K562 (cell line): ENCODE data around the gene RSF1. TPM values are rescaled to one million over a fixed set of nuclear protein-coding genes. Genes with fewer than 3 reads are reported as not detected.
"Not testable (repeated sequence)": the region's sequence is repeated elsewhere in the genome, so short reads cannot be mapped to it uniquely, and the experiment has no call there.

Experiments used
- ATAC-seq: fragments of 200-7000 bp; cut with Tn5 transposase; 3 replicates; pipeline ENCODE4 v1.9.1; 2020; ENCODE audit warnings: moderate library complexity
- BruUV-seq: library from RNA; stranded (reverse); fragments of 400-500 nt; replicated peaks from 2 replicates; lab custom pipeline; 2021; lab: Mats Ljungman, UMichigan
- CTCF ChIA-PET: fragments of 300-600 bp; formaldehyde crosslinking; extraction: SDS; loops from one replicate; lab custom pipeline; 2021; ENCODE audit warnings: low intra/inter-chr PET ratio; lab: Yijun Ruan, JAX
- POLR2A ChIA-PET: fragments of 300-600, 350-650 bp; sonication (Branson Sonifier 250); formaldehyde crosslinking; extraction: SDS; loops from one replicate; lab custom pipeline; 2021; ENCODE audit warnings: antibody characterized with exemption, inconsistent platforms; lab: Yijun Ruan, JAX
- DNase-seq, 4 experiments: peaks; one replicate each; pipeline versions ENCODE4 v3.0.0 to v3.0.0-alpha.2; 2011 to 2018; ENCODE audit warnings: low spot score in 3 of 4, mixed read lengths in 3 of 4; ENCODE audit errors: extremely low read depth in 1 of 4
- FAIRE-seq: peaks from 2 replicates; lab custom pipeline; 2011; peaks lifted over from hg19 to GRCh38; lab: Jason Lieb, UNC
- H2AFZ ChIP-seq: 2 replicates; pipeline ENCODE4 v1.6.0; 2011; ENCODE audit warnings: low read depth, low read length, control low read depth, inconsistent platforms
- H3K27ac ChIP-seq: fragments of 200-600 bp; 3 replicates; pipeline ENCODE4 v1.8.0; 2011; ENCODE audit warnings: low read depth, mild to moderate bottlenecking, control low read depth, inconsistent platforms, low read length, moderate library complexity, mixed read lengths; ENCODE audit errors: extremely low read depth
- H3K27me3 ChIP-seq, 2 experiments: fragments of 300-600 bp in 1 of 2; 2 replicates in 1 of 2; 3 replicates in 1 of 2; pipeline versions ENCODE4 v1.6.0 to v1.8.0; 2011; ENCODE audit warnings: inconsistent platforms in 2 of 2, low read length in 2 of 2, mild to moderate bottlenecking in 1 of 2, mixed read lengths in 1 of 2, moderate library complexity in 1 of 2; ENCODE audit not compliant: control insufficient read depth in 2 of 2, insufficient read depth in 2 of 2
- H3K36me3 ChIP-seq: fragments of 300-600 bp; 3 replicates; pipeline ENCODE4 v1.8.0; 2011; ENCODE audit warnings: mild to moderate bottlenecking, low read length, inconsistent platforms; ENCODE audit not compliant: control insufficient read depth, insufficient read depth
- H3K4me1 ChIP-seq, 2 experiments: fragments of 200-600 bp in 1 of 2; replicated peaks in 1 of 2; 2 replicates in 1 of 2; 3 replicates in 1 of 2; pipeline versions ENCODE4 v1.5.1 to v1.8.0; 2011; ENCODE audit warnings: inconsistent platforms in 2 of 2, low read length in 2 of 2, mild to moderate bottlenecking in 1 of 2, mixed read lengths in 1 of 2, moderate library complexity in 1 of 2; ENCODE audit not compliant: control insufficient read depth in 2 of 2, insufficient read depth in 2 of 2
- H3K4me2 ChIP-seq: 2 replicates; pipeline ENCODE4 v1.6.1; 2011; ENCODE audit warnings: low read length, control low read depth, inconsistent platforms, mixed read lengths; ENCODE audit not compliant: insufficient read depth
- H3K4me3 ChIP-seq: fragments of 200-600 bp; sonication (generic), shearing (Covaris generic); 2 replicates; pipeline ENCODE4 v1.5.1; 2016; ENCODE audit warnings: control low read depth, inconsistent platforms
- H3K79me2 ChIP-seq: fragments of 200-600 bp; 3 replicates; pipeline ENCODE4 v1.8.0; 2011; ENCODE audit warnings: low read length, inconsistent platforms; ENCODE audit not compliant: control insufficient read depth, insufficient read depth
- H3K9ac ChIP-seq, 2 experiments: 2 replicates each; pipeline versions ENCODE4 v1.6.0 to v1.6.1; 2011; ENCODE audit warnings: low read depth in 2 of 2, low read length in 2 of 2, control low read depth in 1 of 2, inconsistent platforms in 1 of 2, mild to moderate bottlenecking in 1 of 2, mixed read lengths in 1 of 2; ENCODE audit not compliant: insufficient read depth in 1 of 2
- H3K9me1 ChIP-seq: one replicate; pipeline ENCODE4 v1.6.0; 2011; ENCODE audit warnings: inconsistent platforms, mild to moderate bottlenecking, low read length, moderate library complexity; ENCODE audit not compliant: control insufficient read depth, insufficient read depth
- H3K9me3 ChIP-seq: replicated peaks from 2 replicates; pipeline ENCODE4 v1.5.1; 2011; ENCODE audit warnings: low read depth, low read length, inconsistent platforms; ENCODE audit not compliant: control insufficient read depth, insufficient read depth
- H4K20me1 ChIP-seq: replicated peaks from 2 replicates; pipeline ENCODE4 v1.6.1; 2011; ENCODE audit warnings: low read length, inconsistent platforms, mixed read lengths; ENCODE audit not compliant: control insufficient read depth, insufficient read depth
- ELF2 ChIP-seq: fragments of 250-450 bp; sonication (Bioruptor Pico); IDR thresholded peaks from 2 replicates; pipeline ENCODE4 v1.5.0; 2021; ENCODE audit warnings: mild to moderate bottlenecking
- MYBL2 ChIP-seq, 2 experiments: fragments of 450-650 bp in 1 of 2; sonication (generic) in 1 of 2; formaldehyde crosslinking in 1 of 2; IDR thresholded peaks; 2 replicates each; pipeline versions ENCODE4 v1.6.1 to v1.8.1; 2017 to 2022; ENCODE audit warnings: borderline replicate concordance in 1 of 2, inconsistent platforms in 1 of 2, low read depth in 1 of 2, mild to moderate bottlenecking in 1 of 2, missing genetic modification reagents in 1 of 2, moderate library complexity in 1 of 2
- WGBS: fragments of 100-300 bp; shearing (Covaris generic); methylation state at CpG from one replicate; pipeline ENCODE4 v1.1.6; 2016; ENCODE audit warnings: low coverage, mixed read lengths; ENCODE audit not compliant: insufficient coverage; ENCODE audit errors: missing lambda C conversion rate; 5-methylcytosine and 5-hydroxymethylcytosine counted together
- in situ Hi-C: fragments of 300-500 bp; cut with MboI; formaldehyde crosslinking; loops from 4 replicates; pipeline ENCODE4 v1.15.0; 2018; ENCODE audit warnings: inconsistent platforms, mixed read lengths
- intact Hi-C: fragments of 100-400 bp; cut with micrococcal nuclease; formaldehyde crosslinking; loops from 2 replicates; pipeline ENCODE4 v1.14.2; 2022
- polyA plus RNA-seq, 8 experiments: library from polyadenylated mRNA; depleted of rRNA in 4 of 8; stranded (reverse) in 5 of 8; unstranded in 3 of 8; fragments of >200 nt; fragmentation: Nextera tagmentation in 2 of 8; fragmentation: Illumina TruSeq in 1 of 8; extraction: Ambion mirVana in 2 of 8; extraction: Trizol in 1 of 8; gene quantifications; 2 replicates each; pipeline versions ENCODE4 v1.2.1 to v1.2.3, GENCODE V29; 2011 to 2014; ENCODE audit warnings: inconsistent platforms in 1 of 8, missing spikeins in 1 of 8
- total RNA-seq, 7 experiments: library from RNA; depleted of rRNA in 6 of 7; stranded (reverse); fragments of >200 nt in 6 of 7; fragmentation: Illumina TruSeq in 2 of 7; extraction: Trizol in 2 of 7; gene quantifications; 2 replicates each; pipeline versions ENCODE4 v1.2.1 to v1.2.3, GENCODE V29; 2011 to 2021; ENCODE audit warnings: low replicate concordance in 1 of 7
- TF ChIP-seq, protein P1 (sequence below), 3 experiments: IDR thresholded peaks in 2 of 3; conservative IDR thresholded peaks in 1 of 3; 2 replicates each; pipeline ENCODE4 v1.5.1; 2011 to 2012; ENCODE audit warnings: low read length in 3 of 3, mild to moderate bottlenecking in 3 of 3, control low read depth in 2 of 3, improper control_type of control experiment in 1 of 3, inconsistent platforms in 1 of 3, low read depth in 1 of 3, mixed read lengths in 1 of 3, moderate library complexity in 1 of 3; ENCODE audit not compliant: insufficient read depth in 2 of 3
- TF ChIP-seq, protein P2 (sequence below): IDR thresholded peaks from 2 replicates; pipeline ENCODE4 v1.6.1; 2016; ENCODE audit warnings: missing genetic modification characterization, missing compliant biosample characterization
- TF ChIP-seq, protein P3 (sequence below): sonication (generic); IDR thresholded peaks from 2 replicates; pipeline ENCODE4 v1.6.1; 2016

RSF1 gene
- total and polyA plus RNA-seq, 9 of the 15 experiments (the other 6 are each of a cell fraction or from before 2014, with no cell fraction given) = 9.7 to 63.6 (median 42.8) TPM

DNA sequence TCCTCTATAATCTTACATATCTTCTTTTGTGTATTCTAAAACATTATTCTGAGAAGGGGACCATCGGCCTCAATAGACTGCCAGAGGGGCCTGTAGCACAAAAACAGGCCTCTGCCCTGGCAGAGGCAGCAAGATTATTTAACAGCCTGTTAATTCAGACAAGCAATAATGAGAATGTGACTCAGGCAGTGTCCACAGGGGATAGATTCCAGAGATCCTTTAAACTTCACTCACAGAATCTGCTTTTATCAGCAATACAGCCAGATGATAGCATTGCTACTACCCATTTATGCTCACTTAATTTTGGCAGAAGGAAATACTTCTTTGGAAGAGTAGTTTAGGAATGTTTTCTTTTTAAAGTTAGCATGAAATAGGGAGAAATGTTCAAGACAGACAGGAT, 45.3 kb upstream of the RSF1 start (continued):
- TF ChIP-seq, protein P1, sequence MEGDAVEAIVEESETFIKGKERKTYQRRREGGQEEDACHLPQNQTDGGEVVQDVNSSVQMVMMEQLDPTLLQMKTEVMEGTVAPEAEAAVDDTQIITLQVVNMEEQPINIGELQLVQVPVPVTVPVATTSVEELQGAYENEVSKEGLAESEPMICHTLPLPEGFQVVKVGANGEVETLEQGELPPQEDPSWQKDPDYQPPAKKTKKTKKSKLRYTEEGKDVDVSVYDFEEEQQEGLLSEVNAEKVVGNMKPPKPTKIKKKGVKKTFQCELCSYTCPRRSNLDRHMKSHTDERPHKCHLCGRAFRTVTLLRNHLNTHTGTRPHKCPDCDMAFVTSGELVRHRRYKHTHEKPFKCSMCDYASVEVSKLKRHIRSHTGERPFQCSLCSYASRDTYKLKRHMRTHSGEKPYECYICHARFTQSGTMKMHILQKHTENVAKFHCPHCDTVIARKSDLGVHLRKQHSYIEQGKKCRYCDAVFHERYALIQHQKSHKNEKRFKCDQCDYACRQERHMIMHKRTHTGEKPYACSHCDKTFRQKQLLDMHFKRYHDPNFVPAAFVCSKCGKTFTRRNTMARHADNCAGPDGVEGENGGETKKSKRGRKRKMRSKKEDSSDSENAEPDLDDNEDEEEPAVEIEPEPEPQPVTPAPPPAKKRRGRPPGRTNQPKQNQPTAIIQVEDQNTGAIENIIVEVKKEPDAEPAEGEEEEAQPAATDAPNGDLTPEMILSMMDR (IDR thresholded peaks at IDR 0.05 in 2 of 3, conservative IDR thresholded peaks at IDR 0.05 in 1 of 3; ENCODE audit: insufficient read depth in 2 of 3, low read depth in 1 of 3, low read length in 3 of 3) = no peak
- TF ChIP-seq ELF2 (CRISPR knock-in tag) (no peak), MYBL2 (IDR thresholded peaks at IDR 0.05; ENCODE audit: low read depth) (no peak), MYBL2 (CRISPR knock-in tag; IDR thresholded peaks at IDR 0.05; ENCODE audit: borderline replicate concordance) (no peak)
- TF ChIP-seq, protein P2, sequence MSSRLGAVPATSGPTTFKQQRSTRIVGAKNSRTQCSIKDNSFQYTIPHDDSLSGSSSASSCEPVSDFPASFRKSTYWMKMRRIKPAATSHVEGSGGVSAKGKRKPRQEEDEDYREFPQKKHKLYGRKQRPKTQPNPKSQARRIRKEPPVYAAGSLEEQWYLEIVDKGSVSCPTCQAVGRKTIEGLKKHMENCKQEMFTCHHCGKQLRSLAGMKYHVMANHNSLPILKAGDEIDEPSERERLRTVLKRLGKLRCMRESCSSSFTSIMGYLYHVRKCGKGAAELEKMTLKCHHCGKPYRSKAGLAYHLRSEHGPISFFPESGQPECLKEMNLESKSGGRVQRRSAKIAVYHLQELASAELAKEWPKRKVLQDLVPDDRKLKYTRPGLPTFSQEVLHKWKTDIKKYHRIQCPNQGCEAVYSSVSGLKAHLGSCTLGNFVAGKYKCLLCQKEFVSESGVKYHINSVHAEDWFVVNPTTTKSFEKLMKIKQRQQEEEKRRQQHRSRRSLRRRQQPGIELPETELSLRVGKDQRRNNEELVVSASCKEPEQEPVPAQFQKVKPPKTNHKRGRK (tag) = no peak
- TF ChIP-seq, protein P3, sequence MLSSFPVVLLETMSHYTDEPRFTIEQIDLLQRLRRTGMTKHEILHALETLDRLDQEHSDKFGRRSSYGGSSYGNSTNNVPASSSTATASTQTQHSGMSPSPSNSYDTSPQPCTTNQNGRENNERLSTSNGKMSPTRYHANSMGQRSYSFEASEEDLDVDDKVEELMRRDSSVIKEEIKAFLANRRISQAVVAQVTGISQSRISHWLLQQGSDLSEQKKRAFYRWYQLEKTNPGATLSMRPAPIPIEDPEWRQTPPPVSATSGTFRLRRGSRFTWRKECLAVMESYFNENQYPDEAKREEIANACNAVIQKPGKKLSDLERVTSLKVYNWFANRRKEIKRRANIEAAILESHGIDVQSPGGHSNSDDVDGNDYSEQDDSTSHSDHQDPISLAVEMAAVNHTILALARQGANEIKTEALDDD = no peak
- TF ChIP-seq, all 486 proteins: peak for 0

DNA sequence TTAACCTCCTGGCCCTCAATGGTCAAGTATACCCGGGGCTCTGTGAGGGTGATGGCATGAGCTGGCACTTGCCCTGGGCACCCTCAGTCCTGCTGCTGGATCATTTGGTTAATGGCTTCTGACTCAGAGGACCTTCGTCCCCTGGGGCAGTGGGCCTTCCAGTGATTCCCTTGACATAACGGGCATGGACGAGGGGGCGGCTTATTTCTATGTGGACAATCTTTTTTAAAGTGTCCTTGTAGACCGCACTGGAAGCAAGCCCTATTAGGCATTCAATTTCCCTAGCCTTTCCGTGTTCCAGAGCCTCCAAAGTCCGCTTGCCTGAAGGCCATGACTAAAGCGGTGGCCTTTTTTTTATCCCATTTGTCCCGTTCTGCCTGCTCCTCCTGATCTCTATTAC, 40.9 kb upstream of the RSF1 start:
- POLR2A ChIA-PET, intact Hi-C loops, H2AFZ ChIP-seq, ATAC-seq, FAIRE-seq, H3K9ac ChIP-seq, H3K4me1 ChIP-seq, H3K27ac ChIP-seq, DNase-seq, H3K9me3 ChIP-seq, BruUV-seq, H3K9me1 ChIP-seq, H3K36me3 ChIP-seq, in situ Hi-C loops, H3K4me3 ChIP-seq, H4K20me1 ChIP-seq, H3K27me3 ChIP-seq, H3K79me2 ChIP-seq, CTCF ChIA-PET, H3K4me2 ChIP-seq: not testable (repeated sequence)
- 55% methylated on average over 10 of the region's 10 CpGs for WGBS

DNA sequence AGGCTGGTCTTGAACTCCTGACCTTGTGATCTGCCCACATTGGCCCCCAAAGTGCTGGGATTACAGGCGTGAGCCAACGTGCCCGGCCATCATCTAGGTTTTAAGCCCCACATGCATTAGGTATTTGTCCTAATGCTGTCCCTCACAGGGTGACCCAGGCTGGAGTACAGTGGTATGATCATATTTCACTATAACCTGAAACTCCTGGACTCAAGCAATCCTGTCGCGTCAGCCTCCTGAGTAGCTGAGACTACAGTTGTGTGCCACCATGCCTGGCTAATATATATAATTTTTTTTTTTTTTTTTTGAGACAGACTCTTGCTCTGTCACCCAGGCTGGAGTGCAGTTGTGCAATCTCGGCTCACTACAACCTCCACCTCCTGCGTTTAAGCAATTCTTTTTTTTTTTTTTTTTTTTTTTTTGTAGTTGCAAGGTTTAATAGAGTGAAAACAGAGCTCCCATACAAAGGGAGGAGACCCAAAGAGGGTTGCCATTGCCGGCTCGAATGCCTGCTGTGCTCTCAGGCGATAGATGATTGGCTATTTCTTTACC, 37.5 kb upstream of the RSF1 start:
- H3K27ac ChIP-seq, ATAC-seq, H4K20me1 ChIP-seq, POLR2A ChIA-PET, H3K4me3 ChIP-seq, H3K4me2 ChIP-seq, H3K9me3 ChIP-seq, H3K79me2 ChIP-seq, DNase-seq, H3K9ac ChIP-seq, FAIRE-seq, intact Hi-C loops, CTCF ChIA-PET, H3K27me3 ChIP-seq, H3K9me1 ChIP-seq, BruUV-seq, H3K4me1 ChIP-seq, H3K36me3 ChIP-seq, in situ Hi-C loops, H2AFZ ChIP-seq: not testable (repeated sequence)
- 47% methylated on average over 10 of the region's 10 CpGs for WGBS
